Type B pancreatic cell (in vitro differentiated cells): ENCODE measurements around the gene TSPAN17. TPM values are rescaled to one million over a fixed set of nuclear protein-coding genes. Genes with fewer than 3 reads are reported as not detected.

ENCODE experiments used
- DNase-seq: peaks from one replicate; pipeline ENCODE4 v3.0.0; 2021; ENCODE audit warnings: mixed read lengths; ENCODE audit not compliant: unreplicated experiment; ENCODE audit errors: extremely low spot score
- H3K27ac Mint-ChIP-seq: 2 replicates; pipeline ENCODE4 v1.8.0; 2021; ENCODE audit warnings: mild to moderate bottlenecking, mixed read lengths
- H3K27me3 Mint-ChIP-seq: 2 replicates; pipeline ENCODE4 v1.8.0; 2021; ENCODE audit warnings: mixed read lengths
- H3K36me3 Mint-ChIP-seq: 2 replicates; pipeline ENCODE4 v1.8.0; 2021; ENCODE audit warnings: mixed read lengths
- H3K4me1 Mint-ChIP-seq: one replicate; pipeline ENCODE4 v1.8.0; 2021; ENCODE audit warnings: mixed read lengths; ENCODE audit not compliant: unreplicated experiment
- H3K4me3 Mint-ChIP-seq: 2 replicates; pipeline ENCODE4 v1.8.0; 2021; ENCODE audit warnings: mild to moderate bottlenecking, mixed read lengths
- H3K9me3 Mint-ChIP-seq: 2 replicates; pipeline ENCODE4 v1.8.0; 2021; ENCODE audit warnings: mixed read lengths
- CTCF ChIP-seq: fragments of 200-600 bp; sonication (generic); conservative IDR thresholded peaks from 2 replicates; pipeline ENCODE4 v1.5.0; 2021; ENCODE audit warnings: antibody characterized with exemption, mild to moderate bottlenecking
- total RNA-seq: library from RNA; stranded (reverse); gene quantifications from 2 replicates; pipeline ENCODE4 v1.2.1, GENCODE V29; 2021; ENCODE audit warnings: low replicate concordance

Gene TSPAN17
- total RNA-seq, 1 donor from 2014 or later: 45.9 TPM

- H3K9me3 Mint-ChIP-seq: peaks cover 4% of the 10 kb centered on the region
- H3K27me3 Mint-ChIP-seq: peaks cover 92% of the 10 kb centered on the region
- H3K27ac Mint-ChIP-seq: no peak overlapping the region
- H3K4me1 Mint-ChIP-seq: peaks cover 7% of the 10 kb centered on the region
- DNase-seq: no peak
- TF ChIP-seq CTCF: no peak
- no peak overlapping the region for H3K4me3 Mint-ChIP-seq
- H3K36me3 Mint-ChIP-seq: peaks cover 3% of the 10 kb centered on the region
Observed at GRCh38 chr5:176631383-176632200, 15.7 kb upstream of the TSPAN17 start.

GRCh38 chr5:176632745-176633144 is 14.5 kb upstream of the TSPAN17 start:
- H3K4me3 Mint-ChIP-seq: no peak overlapping the region
- H3K27me3 Mint-ChIP-seq: peaks cover 92% of the 10 kb centered on the region
- H3K27ac Mint-ChIP-seq: no peak overlapping the region
- H3K4me1 Mint-ChIP-seq: peaks cover 7% of the 10 kb centered on the region
- TF ChIP-seq CTCF: no peak
- peaks cover 4% of the 10 kb centered on the region for H3K9me3 Mint-ChIP-seq
- peaks cover 3% of the 10 kb centered on the region for H3K36me3 Mint-ChIP-seq
- no peak for DNase-seq

- no peak for TF ChIP-seq CTCF
- no peak for DNase-seq
- Mint-ChIP-seq H3K9me3 (peaks cover 4% of the 10 kb centered on the region), H3K27ac (no peak overlapping the region), H3K27me3 (peaks cover 91% of the 10 kb centered on the region), H3K36me3 (peaks cover 3% of the 10 kb centered on the region), H3K4me3 (no peak overlapping the region), H3K4me1 (peaks cover 7% of the 10 kb centered on the region)
Observed at GRCh38 chr5:176633598-176633997, 13.7 kb upstream of the TSPAN17 start.

GRCh38 chr5:176636426-176636825 is 10.9 kb upstream of the TSPAN17 start:
- Mint-ChIP-seq H3K27me3 (peaks cover 79% of the 10 kb centered on the region), H3K9me3 (peaks cover 4% of the 10 kb centered on the region), H3K27ac (no peak overlapping the region), H3K36me3 (no peaks in the 10 kb centered on the region), H3K4me3 (no peak overlapping the region), H3K4me1 (no peaks in the 10 kb centered on the region)
- DNase-seq: no peak
- TF ChIP-seq CTCF: no peak

- Mint-ChIP-seq H3K36me3 (no peaks in the 10 kb centered on the region), H3K4me3 (no peak overlapping the region), H3K4me1 (no peaks in the 10 kb centered on the region), H3K27me3 (peaks cover 71% of the 10 kb centered on the region), H3K27ac (no peak overlapping the region), H3K9me3 (peaks cover 4% of the 10 kb centered on the region)
- TF ChIP-seq CTCF: no peak
- no peak for DNase-seq
Observed at GRCh38 chr5:176637556-176637955, 9.7 kb upstream of the TSPAN17 start.
